Panc1 (cell line): ENCODE measurements around the gene RUNX1. TPM values are rescaled to one million over a fixed set of nuclear protein-coding genes. Genes with fewer than 3 reads are reported as not detected.

Experiments used
- ATAC-seq: fragments of 200-7000 bp; cut with Tn5 transposase; 2 replicates; pipeline ENCODE4 v1.9.1; 2020; ENCODE audit warnings: mild to moderate bottlenecking, moderate library complexity
- BruUV-seq: library from RNA; stranded (reverse); fragments of 400-500 nt; replicated peaks from 2 replicates; lab custom pipeline; 2021; lab: Mats Ljungman, UMichigan
- CTCF ChIA-PET: fragments of 300-600 bp; sonication (Branson Sonifier 250); formaldehyde crosslinking; loops from one replicate; lab custom pipeline; 2022; ENCODE audit warnings: antibody characterized with exemption; lab: Charles Lee
- POLR2A ChIA-PET: fragments of 300-600 bp; sonication (Branson Sonifier 250); formaldehyde crosslinking; loops from one replicate; lab custom pipeline; 2022; ENCODE audit warnings: antibody characterized with exemption; lab: Charles Lee
- DNase-seq: peaks from one replicate; pipeline ENCODE4 v3.0.0-alpha.2; 2010; ENCODE audit warnings: low read depth, low spot score
- H3K27ac ChIP-seq: 2 replicates; pipeline ENCODE4 v1.5.1; 2011; ENCODE audit warnings: mild to moderate bottlenecking, low read length, inconsistent platforms
- H3K27me3 ChIP-seq: fragments of 200-500 bp; sonication (Bioruptor generic); 2 replicates; pipeline ENCODE4 v1.6.0; 2014; ENCODE audit warnings: low read length, inconsistent platforms; ENCODE audit not compliant: control insufficient read depth, insufficient read depth
- H3K36me3 ChIP-seq: fragments of 200-500 bp; sonication (Bioruptor generic); 2 replicates; pipeline ENCODE4 v1.5.1; 2014; ENCODE audit warnings: inconsistent platforms, mild to moderate bottlenecking, low read length, moderate library complexity; ENCODE audit not compliant: control insufficient read depth, insufficient read depth
- H3K4me1 ChIP-seq: 2 replicates; pipeline ENCODE4 v1.5.1; 2011; ENCODE audit warnings: inconsistent platforms, mild to moderate bottlenecking, low read length, moderate library complexity; ENCODE audit not compliant: control insufficient read depth, insufficient read depth
- H3K4me3 ChIP-seq, 2 experiments: 2 replicates each; pipeline ENCODE4 v1.5.1; 2011 to 2012; ENCODE audit warnings: low read depth in 2 of 2, low read length in 2 of 2, mild to moderate bottlenecking in 2 of 2, inconsistent platforms in 1 of 2, moderate library complexity in 1 of 2
- H3K9me3 ChIP-seq: fragments of 200-500 bp; sonication (Bioruptor generic); 2 replicates; pipeline ENCODE4 v1.5.1; 2014; ENCODE audit warnings: low read depth, mild to moderate bottlenecking, inconsistent platforms, low read length, moderate library complexity; ENCODE audit not compliant: control insufficient read depth, insufficient read depth
- CTCF ChIP-seq: fragments of 450-650 bp; IDR thresholded peaks from 2 replicates; pipeline ENCODE4 v1.5.1; 2017; ENCODE audit warnings: mild to moderate bottlenecking
- POLR2AphosphoS5 ChIP-seq: IDR thresholded peaks from 2 replicates; pipeline ENCODE4 v1.6.1; 2012; ENCODE audit warnings: mild to moderate bottlenecking, low read depth, low read length, moderate library complexity
- SIN3A ChIP-seq: IDR thresholded peaks from 2 replicates; pipeline ENCODE4 v1.6.1; 2012; ENCODE audit warnings: low read depth, mild to moderate bottlenecking, low read length, moderate library complexity, borderline replicate concordance; ENCODE audit not compliant: insufficient read depth
- TCF7L2 ChIP-seq: IDR thresholded peaks from 2 replicates; pipeline ENCODE4 v1.6.1; 2011; ENCODE audit warnings: mild to moderate bottlenecking, low read depth, low read length, inconsistent platforms
- in situ Hi-C: cut with HindIII; loops from 2 replicates; pipeline ENCODE4 v1.10.0; 2016; ENCODE audit warnings: low sequenced_read_pairs, low pct_unique_long_range_greater_than_20kb
- intact Hi-C: fragments of 100-400 bp; cut with micrococcal nuclease; formaldehyde crosslinking; loops from one replicate; pipeline ENCODE4 v1.10.0; 2022; ENCODE audit not compliant: unreplicated experiment
- total RNA-seq: library from RNA; stranded (reverse); gene quantifications from one replicate; pipeline ENCODE4 v1.2.1, GENCODE V29; 2021; ENCODE audit not compliant: unreplicated experiment
- TF ChIP-seq, protein P1 (sequence below), 2 experiments: IDR thresholded peaks; 2 replicates each; pipeline ENCODE4 v1.6.1; 2011 to 2012; ENCODE audit warnings: low read depth in 2 of 2, control low read depth in 1 of 2, low read length in 1 of 2, mild to moderate bottlenecking in 1 of 2, moderate library complexity in 1 of 2; ENCODE audit not compliant: insufficient read depth in 1 of 2

Gene RUNX1
- total RNA-seq, 1 experiment from 2014 or later = 22.4 TPM

GRCh38 chr21:35002879-35003722 lies 46.0 kb downstream of the RUNX1 start:
- intact Hi-C loops = no loop called here
- Histone ChIP-seq H3K27me3 (no peaks in the 10 kb centered on the region), H3K4me1 (no peaks in the 10 kb centered on the region), H3K4me3 (no peak overlapping the region), H3K36me3 (no peaks in the 10 kb centered on the region), H3K9me3 (no peaks in the 10 kb centered on the region), H3K27ac (no peak overlapping the region)
- TF ChIP-seq SIN3A (no peak), CTCF (no peak), POLR2AphosphoS5 (no peak), TCF7L2 (no peak)
- TF ChIP-seq, protein P1, sequence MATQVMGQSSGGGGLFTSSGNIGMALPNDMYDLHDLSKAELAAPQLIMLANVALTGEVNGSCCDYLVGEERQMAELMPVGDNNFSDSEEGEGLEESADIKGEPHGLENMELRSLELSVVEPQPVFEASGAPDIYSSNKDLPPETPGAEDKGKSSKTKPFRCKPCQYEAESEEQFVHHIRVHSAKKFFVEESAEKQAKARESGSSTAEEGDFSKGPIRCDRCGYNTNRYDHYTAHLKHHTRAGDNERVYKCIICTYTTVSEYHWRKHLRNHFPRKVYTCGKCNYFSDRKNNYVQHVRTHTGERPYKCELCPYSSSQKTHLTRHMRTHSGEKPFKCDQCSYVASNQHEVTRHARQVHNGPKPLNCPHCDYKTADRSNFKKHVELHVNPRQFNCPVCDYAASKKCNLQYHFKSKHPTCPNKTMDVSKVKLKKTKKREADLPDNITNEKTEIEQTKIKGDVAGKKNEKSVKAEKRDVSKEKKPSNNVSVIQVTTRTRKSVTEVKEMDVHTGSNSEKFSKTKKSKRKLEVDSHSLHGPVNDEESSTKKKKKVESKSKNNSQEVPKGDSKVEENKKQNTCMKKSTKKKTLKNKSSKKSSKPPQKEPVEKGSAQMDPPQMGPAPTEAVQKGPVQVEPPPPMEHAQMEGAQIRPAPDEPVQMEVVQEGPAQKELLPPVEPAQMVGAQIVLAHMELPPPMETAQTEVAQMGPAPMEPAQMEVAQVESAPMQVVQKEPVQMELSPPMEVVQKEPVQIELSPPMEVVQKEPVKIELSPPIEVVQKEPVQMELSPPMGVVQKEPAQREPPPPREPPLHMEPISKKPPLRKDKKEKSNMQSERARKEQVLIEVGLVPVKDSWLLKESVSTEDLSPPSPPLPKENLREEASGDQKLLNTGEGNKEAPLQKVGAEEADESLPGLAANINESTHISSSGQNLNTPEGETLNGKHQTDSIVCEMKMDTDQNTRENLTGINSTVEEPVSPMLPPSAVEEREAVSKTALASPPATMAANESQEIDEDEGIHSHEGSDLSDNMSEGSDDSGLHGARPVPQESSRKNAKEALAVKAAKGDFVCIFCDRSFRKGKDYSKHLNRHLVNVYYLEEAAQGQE (IDR thresholded peaks at IDR 0.05; ENCODE audit: insufficient read depth in 1 of 2, low read depth in 2 of 2, low read length in 1 of 2) = no peak
- DNase-seq = no peak
- BruUV-seq = no TSS peak
- in situ Hi-C loops = no loop called here
- no peak for ATAC-seq
- CTCF ChIA-PET = no interaction called here
- POLR2A ChIA-PET = interaction anchor here (0.6 kb wide), 1 partner anchor 55 kb away, joined by 3 read pairs; no protein-coding TSS in a partner anchor

- Histone ChIP-seq H3K27me3 (no peaks in the 10 kb centered on the region), H3K9me3 (no peaks in the 10 kb centered on the region), H3K27ac (no peak overlapping the region), H3K4me3 (no peak overlapping the region), H3K36me3 (no peaks in the 10 kb centered on the region), H3K4me1 (no peaks in the 10 kb centered on the region)
- DNase-seq = no peak
- in situ Hi-C loops = no loop called here
- ChIA-PET POLR2A (no interaction called here), CTCF (no interaction called here)
- intact Hi-C loops = no loop called here
- ATAC-seq = no peak
- TF ChIP-seq POLR2AphosphoS5 (no peak), TCF7L2 (no peak), SIN3A (no peak), CTCF (no peak)
- TF ChIP-seq, protein P1 (IDR thresholded peaks at IDR 0.05; ENCODE audit: insufficient read depth in 1 of 2, low read depth in 2 of 2, low read length in 1 of 2) = no peak
- BruUV-seq = no TSS peak
Measured at GRCh38 chr21:34999397-34999941, 49.6 kb downstream of the RUNX1 start.
